ENCODE measurements around the gene GMCL1. TPM values are rescaled to one million over a fixed set of nuclear protein-coding genes. Genes with fewer than 3 reads are reported as not detected.

Gene GMCL1
- total RNA-seq, 1 experiment from 2014 or later = 21.6 TPM

- POLR2A ChIA-PET = no interaction called here
- no peaks in the 10 kb centered on the region for H3K4me1 Mint-ChIP-seq
- ATAC-seq (no peak), DNase-seq (ENCODE audit: low spot score) (no peak)
- TF ChIP-seq USF2 (CRISPR knock-in tag; IDR thresholded peaks at IDR 0.05) (no peak), MLX (CRISPR knock-in tag; IDR thresholded peaks at IDR 0.05) (no peak), ZNF532 (CRISPR knock-in tag; IDR thresholded peaks at IDR 0.05; ENCODE audit: borderline replicate concordance) (no peak), ZNF423 (CRISPR knock-in tag; IDR thresholded peaks at IDR 0.05) (no peak), NFYB (CRISPR knock-in tag; conservative IDR thresholded peaks at IDR 0.05; ENCODE audit: low read depth) (no peak)
- H3K27me3 Mint-ChIP-seq (ENCODE audit: low read depth) = no peaks in the 10 kb centered on the region
- H3K9me3 Mint-ChIP-seq = no peaks in the 10 kb centered on the region
- CTCF ChIA-PET = interaction anchor here (1.6 kb wide), 1 partner anchor 182 kb away, joined by 4 read pairs; no protein-coding TSS in a partner anchor
- peaks cover 25% of the 10 kb centered on the region for H3K36me3 Mint-ChIP-seq
- H3K27ac Mint-ChIP-seq = no peak overlapping the region
- H3K4me3 Mint-ChIP-seq = no peak overlapping the region
Observed at GRCh38 chr2:69907216-69907615, 77.8 kb downstream of the GMCL1 start.

- Mint-ChIP-seq H3K4me1 (peaks cover 4% of the 10 kb centered on the region; the same call in 1 of the 2 replicates), H3K27me3 (ENCODE audit: low read depth) (no peaks in the 10 kb centered on the region), H3K4me3 (no peak overlapping the region), H3K27ac (no peak overlapping the region), H3K36me3 (peaks cover 6% of the 10 kb centered on the region; the same call in 1 of the 2 replicates), H3K9me3 (no peaks in the 10 kb centered on the region)
- ChIA-PET CTCF (interaction anchor here (0.6 to 3.2 kb wide), 9 partner anchors 15 to 279 kb away, joined by 3 to 19 read pairs (median 3); partner anchors contain the start of gene C2orf42), POLR2A (interaction anchor here (0.6 to 2.8 kb wide), 2 partner anchors 212 to 228 kb away, joined by 3 to 29 read pairs; no protein-coding TSS in a partner anchor)
- no peak for TF ChIP-seq ZNF396 (CRISPR knock-in tag; IDR thresholded peaks at IDR 0.05; ENCODE audit: borderline replicate concordance)
- peak; percentile 45; the same call in 1 of the 2 replicates for TF ChIP-seq CTCF (IDR thresholded peaks at IDR 0.05)
- ATAC-seq = no peak
- DNase-seq (ENCODE audit: low spot score) = no peak
Observed at GRCh38 chr2:69911985-69912563, 82.6 kb downstream of the GMCL1 start.

- ChIA-PET POLR2A (interaction anchor here (0.5 to 2.8 kb wide), 36 partner anchors 8 to 379 kb away, joined by 3 to 67 read pairs (median 4); partner anchors contain the start of genes ANXA4, C2orf42, PCYOX1 and SNRNP27), CTCF (interaction anchor here (0.7 to 3.1 kb wide), 30 partner anchors 12 to 731 kb away, joined by 3 to 52 read pairs (median 4); partner anchors contain the start of genes C2orf42, SNRNP27 and SNRPG)
- DNase-seq (ENCODE audit: low spot score) = peak; percentile 100
- H3K27ac Mint-ChIP-seq = peak overlapping the region; percentile 70
- H3K4me1 Mint-ChIP-seq = peaks cover 4% of the 10 kb centered on the region; the same call in 1 of the 2 replicates
- no peaks in the 10 kb centered on the region for H3K36me3 Mint-ChIP-seq
- ATAC-seq = peak; percentile 93
- H3K9me3 Mint-ChIP-seq = no peaks in the 10 kb centered on the region
- peak overlapping the region; percentile 71 for H3K4me3 Mint-ChIP-seq
- no peaks in the 10 kb centered on the region for H3K27me3 Mint-ChIP-seq (ENCODE audit: low read depth)
- no peak; the same call in 1 of the 2 replicates for TF ChIP-seq USF1 (CRISPR knock-in tag; IDR thresholded peaks at IDR 0.05)
- no peak for TF ChIP-seq RORB (CRISPR knock-in tag; IDR thresholded peaks at IDR 0.05)
- TF ChIP-seq MXD4 (CRISPR knock-in tag; IDR thresholded peaks at IDR 0.05; ENCODE audit: borderline replicate concordance) = no peak
- TF ChIP-seq SMAD4 (CRISPR knock-in tag; IDR thresholded peaks at IDR 0.05) = no peak
- TF ChIP-seq AFF4 (CRISPR knock-in tag; IDR thresholded peaks at IDR 0.05; ENCODE audit: borderline replicate concordance) = peak; percentile 65; the same call in 1 of the 2 replicates
- TF ChIP-seq IRF2 (CRISPR knock-in tag; IDR thresholded peaks at IDR 0.05; ENCODE audit: borderline replicate concordance, low read depth) = no peak
- TF ChIP-seq FOXK1 (CRISPR knock-in tag; IDR thresholded peaks at IDR 0.05) = peak; percentile 56; the same call in 1 of the 2 replicates
Observed at GRCh38 chr2:69914164-69914949, 84.9 kb downstream of the GMCL1 start.
